Neural cell (in vitro differentiated cells): ENCODE data around the gene OTUD5. TPM values are rescaled to one million over a fixed set of nuclear protein-coding genes. Genes with fewer than 3 reads are reported as not detected.
"Not testable (repeated sequence)": the region's sequence is repeated elsewhere in the genome, so short reads cannot be mapped to it uniquely, and the experiment has no call there.

Experiments used
- H2AFZ ChIP-seq: fragments of 200-600, 300-800 bp; sonication (generic), shearing (Covaris generic); 2 replicates; pipeline ENCODE4 v1.6.0; 2014; ENCODE audit warnings: low read depth, mild to moderate bottlenecking, antibody characterized with exemption, low read length, moderate library complexity
- H3F3A ChIP-seq: fragments of 200-600 bp; shearing (Covaris generic); 2 replicates; pipeline ENCODE4 v1.6.1; 2016; ENCODE audit warnings: mild to moderate bottlenecking, moderate library complexity, mixed read lengths, antibody characterized with exemption, low read length; ENCODE audit not compliant: insufficient read depth, poor library complexity, severe bottlenecking
- H3K27ac ChIP-seq: fragments of 200-600, 300-800 bp; sonication (generic), shearing (Covaris generic); 2 replicates; pipeline ENCODE4 v1.5.1; 2014; ENCODE audit warnings: mild to moderate bottlenecking, low read length, moderate library complexity
- H3K27me3 ChIP-seq: fragments of 300-800, 200-600 bp; sonication (generic), shearing (Covaris generic); 2 replicates; pipeline ENCODE4 v1.6.0; 2014; ENCODE audit warnings: mild to moderate bottlenecking, low read depth, low read length, moderate library complexity; ENCODE audit not compliant: insufficient read depth
- H3K36me3 ChIP-seq: fragments of 300-800, 200-600 bp; sonication (generic), shearing (Covaris generic); 2 replicates; pipeline ENCODE4 v1.5.1; 2014; ENCODE audit warnings: mild to moderate bottlenecking, antibody characterized with exemption, low read length, moderate library complexity; ENCODE audit not compliant: insufficient read depth
- H3K4me2 ChIP-seq: fragments of 300-800, 200-600 bp; sonication (generic), shearing (Covaris generic); 2 replicates; pipeline ENCODE4 v1.6.0; 2014; ENCODE audit warnings: mild to moderate bottlenecking, low read length
- H3K4me3 ChIP-seq: fragments of 300-800, 200-600 bp; sonication (generic), shearing (Covaris generic); 2 replicates; pipeline ENCODE4 v1.5.1; 2014; ENCODE audit warnings: mild to moderate bottlenecking, low read length, moderate library complexity
- H3K79me2 ChIP-seq: fragments of 200-600 bp; shearing (Covaris generic); replicated peaks from 2 replicates; pipeline ENCODE4 v1.6.0; 2014; ENCODE audit warnings: mild to moderate bottlenecking, low read length, moderate library complexity; ENCODE audit not compliant: insufficient read depth
- H3K9ac ChIP-seq: fragments of 300-800, 200-600 bp; sonication (generic), shearing (Covaris generic); 2 replicates; pipeline ENCODE4 v1.6.1; 2016; ENCODE audit warnings: mild to moderate bottlenecking, low read length, mixed read lengths
- H3K9me2 ChIP-seq: fragments of 200-600 bp; shearing (Covaris generic); 2 replicates; pipeline ENCODE4 v1.6.1; 2016; ENCODE audit warnings: mild to moderate bottlenecking, low read length, mixed read lengths; ENCODE audit not compliant: insufficient read depth
- H3K9me3 ChIP-seq: fragments of 200-600, 300-800 bp; sonication (generic), shearing (Covaris generic); 2 replicates; pipeline ENCODE4 v1.6.1; 2016; ENCODE audit warnings: mild to moderate bottlenecking, mixed run types, low read length, moderate library complexity, mixed read lengths
- H4K20me1 ChIP-seq: fragments of 200-600 bp; shearing (Covaris generic); 2 replicates; pipeline ENCODE4 v1.6.1; 2016; ENCODE audit warnings: mild to moderate bottlenecking, mixed run types; ENCODE audit not compliant: insufficient read depth
- CTCF ChIP-seq: fragments of 450-650 bp; IDR thresholded peaks from 2 replicates; pipeline ENCODE4 v1.5.1; 2014; ENCODE audit warnings: antibody characterized with exemption, mild to moderate bottlenecking, moderate library complexity; ENCODE audit not compliant: poor library complexity, severe bottlenecking
- EP300 ChIP-seq: fragments of 450-650 bp; conservative IDR thresholded peaks from 2 replicates; pipeline ENCODE4 v1.6.1; 2014; ENCODE audit warnings: antibody characterized with exemption, mild to moderate bottlenecking, moderate library complexity; ENCODE audit not compliant: poor library complexity, severe bottlenecking
- EZH2 ChIP-seq: fragments of 200-600, 300-800 bp; shearing (Covaris generic), sonication (generic); IDR thresholded peaks from 2 replicates; pipeline ENCODE4 v1.6.1; 2014; ENCODE audit warnings: antibody characterized with exemption, low read length, borderline replicate concordance, mild to moderate bottlenecking; ENCODE audit not compliant: insufficient read depth, poor library complexity, severe bottlenecking
- MXI1 ChIP-seq: fragments of 450-650 bp; conservative IDR thresholded peaks from 2 replicates; pipeline ENCODE4 v1.6.1; 2014; ENCODE audit warnings: antibody characterized with exemption, mild to moderate bottlenecking; ENCODE audit not compliant: poor library complexity, severe bottlenecking
- POLR2AphosphoS5 ChIP-seq: IDR thresholded peaks from 2 replicates; pipeline ENCODE4 v1.6.1; 2012
- RAD21 ChIP-seq: fragments of 450-650 bp; conservative IDR thresholded peaks from 2 replicates; pipeline ENCODE4 v1.6.1; 2014; ENCODE audit warnings: antibody characterized with exemption, mild to moderate bottlenecking, moderate library complexity
- REST ChIP-seq: IDR thresholded peaks from 2 replicates; pipeline ENCODE4 v1.6.1; 2012; ENCODE audit warnings: borderline replicate concordance
- SMC3 ChIP-seq: fragments of 450-650 bp; conservative IDR thresholded peaks from 2 replicates; pipeline ENCODE4 v1.6.1; 2014; ENCODE audit warnings: antibody characterized with exemption, mild to moderate bottlenecking, moderate library complexity; ENCODE audit not compliant: poor library complexity
- TAF1 ChIP-seq: IDR thresholded peaks from 2 replicates; pipeline ENCODE4 v1.6.1; 2012; ENCODE audit warnings: low read depth
- polyA plus RNA-seq: library from polyadenylated mRNA; depleted of rRNA; stranded (reverse); fragments of >200 nt; gene quantifications from 2 replicates; pipeline ENCODE4 v1.2.3, GENCODE V29; 2014

Gene OTUD5
- polyA plus RNA-seq, 1 donor from 2014 or later: 34.3 TPM

GRCh38 chrX:48890296-48890925 is 67.0 kb downstream of the OTUD5 start:
- Histone ChIP-seq H3K36me3 (no peaks in the 10 kb centered on the region), H3K9me3 (no peaks in the 10 kb centered on the region), H3K4me3 (peak overlapping the region; percentile 63), H3K27me3 (no peaks in the 10 kb centered on the region), H4K20me1 (no peaks in the 10 kb centered on the region), H3K27ac (no peak overlapping the region), H2AFZ (no peak overlapping the region), H3K9ac (peak overlapping the region; percentile 55), H3K79me2 (peaks cover 6% of the 10 kb centered on the region), H3K9me2 (no peaks in the 10 kb centered on the region), H3F3A (no peaks in the 10 kb centered on the region), H3K4me2 (no peak overlapping the region)
- TF ChIP-seq EP300 (no peak), TAF1 (no peak), EZH2 (no peak), POLR2AphosphoS5 (no peak), CTCF (no peak), MXI1 (no peak), RAD21 (no peak), REST (no peak), SMC3 (no peak)

GRCh38 chrX:48886586-48886985 is 70.8 kb downstream of the OTUD5 start:
- not testable (repeated sequence) for H4K20me1 ChIP-seq, H3K36me3 ChIP-seq, H3K27me3 ChIP-seq

GRCh38 chrX:48883729-48884128 is 73.7 kb downstream of the OTUD5 start:
- no peak overlapping the region for H3K4me3 ChIP-seq
- H2AFZ ChIP-seq: no peak overlapping the region
- no peak overlapping the region for H3K4me2 ChIP-seq
- H3K9me3 ChIP-seq: no peaks in the 10 kb centered on the region
- H3K79me2 ChIP-seq: no peaks in the 10 kb centered on the region
- no peaks in the 10 kb centered on the region for H3F3A ChIP-seq
- no peak overlapping the region for H3K9ac ChIP-seq
- no peak overlapping the region for H3K27ac ChIP-seq
- TF ChIP-seq EP300 (no peak), POLR2AphosphoS5 (no peak), CTCF (no peak), EZH2 (no peak), MXI1 (no peak), REST (no peak), RAD21 (no peak), SMC3 (no peak), TAF1 (no peak)
- H3K36me3 ChIP-seq: no peaks in the 10 kb centered on the region
- no peaks in the 10 kb centered on the region for H3K9me2 ChIP-seq
- H4K20me1 ChIP-seq: no peaks in the 10 kb centered on the region
- H3K27me3 ChIP-seq: no peaks in the 10 kb centered on the region

More at GRCh38 chrX:48886586-48886985, 70.8 kb downstream of the OTUD5 start:
- not testable (repeated sequence) for H3F3A ChIP-seq, H3K79me2 ChIP-seq, H3K27ac ChIP-seq, H3K9ac ChIP-seq, H3K4me2 ChIP-seq, H2AFZ ChIP-seq, H3K9me2 ChIP-seq, H3K9me3 ChIP-seq, H3K4me3 ChIP-seq
